ENCODE data around the gene GNL3. TPM values are rescaled to one million over a fixed set of nuclear protein-coding genes. Genes with fewer than 3 reads are reported as not detected.

Gene GNL3
- polyA plus RNA-seq, 4 donors: 25.3 to 84.2 (median 55.3) TPM

DNA sequence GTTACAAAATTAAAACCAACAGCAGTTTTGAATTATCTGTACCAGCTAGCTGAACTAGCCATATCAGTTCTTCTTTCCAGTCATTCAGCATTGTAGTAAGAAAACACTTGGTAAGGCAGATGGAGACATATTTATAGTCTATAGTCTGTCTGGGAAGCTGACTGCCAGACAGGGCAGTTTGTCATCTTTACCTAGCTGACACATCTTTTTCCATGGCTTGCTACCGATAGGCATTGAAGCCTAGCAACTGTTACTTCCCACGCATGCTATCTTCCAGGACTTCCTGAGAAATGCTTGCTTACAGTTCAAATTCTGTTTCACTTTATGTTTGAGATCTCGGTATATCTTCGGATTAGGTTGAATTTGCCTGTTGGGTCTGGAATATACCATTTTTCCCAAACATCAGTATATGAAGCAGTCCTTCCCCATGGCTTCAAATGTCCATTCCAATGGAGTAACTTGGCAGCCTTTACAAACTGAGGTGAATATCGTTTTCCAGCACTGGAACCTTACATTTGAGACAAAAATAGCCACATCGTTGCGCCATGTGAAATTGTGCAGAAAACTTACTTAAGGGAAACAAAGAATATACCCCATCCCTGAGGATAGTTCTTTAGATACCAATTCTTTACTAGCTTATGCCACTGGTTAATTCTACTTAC is 8.8 kb downstream of the GNL3 start:
- Histone ChIP-seq H3K4me3 (ENCODE audit: low read depth in 1 of 3, low read length in 3 of 3) (no peak overlapping the region), H3K4me1 (ENCODE audit: control insufficient read depth in 3 of 3, insufficient read depth in 2 of 3, low read depth in 1 of 3, low read length in 2 of 3) (no peaks in the 10 kb centered on the region), H3K27ac (ENCODE audit: low read depth in 1 of 3, low read length in 2 of 3) (no peak overlapping the region), H3K36me3 (ENCODE audit: control insufficient read depth in 3 of 3, insufficient read depth in 2 of 3, low read depth in 1 of 3, low read length in 3 of 3) (peaks cover 19 to 31% (median 25%) of the 10 kb centered on the region in 3 donors), H3K9me3 (ENCODE audit: control insufficient read depth in 2 of 2, insufficient read depth in 1 of 2, low read depth in 1 of 2, low read length in 1 of 2) (no peaks in the 10 kb centered on the region), H3K27me3 (ENCODE audit: control insufficient read depth in 3 of 3, insufficient read depth in 3 of 3, low read length in 3 of 3) (no peaks in the 10 kb centered on the region)
- FAIRE-seq (no peak), DNase-seq (no peak)
- whole genome bisulfite sequencing, 3 donors: 74 to 89% (median 78%) methylated on average over 7 of the region's 7 CpGs

DNA sequence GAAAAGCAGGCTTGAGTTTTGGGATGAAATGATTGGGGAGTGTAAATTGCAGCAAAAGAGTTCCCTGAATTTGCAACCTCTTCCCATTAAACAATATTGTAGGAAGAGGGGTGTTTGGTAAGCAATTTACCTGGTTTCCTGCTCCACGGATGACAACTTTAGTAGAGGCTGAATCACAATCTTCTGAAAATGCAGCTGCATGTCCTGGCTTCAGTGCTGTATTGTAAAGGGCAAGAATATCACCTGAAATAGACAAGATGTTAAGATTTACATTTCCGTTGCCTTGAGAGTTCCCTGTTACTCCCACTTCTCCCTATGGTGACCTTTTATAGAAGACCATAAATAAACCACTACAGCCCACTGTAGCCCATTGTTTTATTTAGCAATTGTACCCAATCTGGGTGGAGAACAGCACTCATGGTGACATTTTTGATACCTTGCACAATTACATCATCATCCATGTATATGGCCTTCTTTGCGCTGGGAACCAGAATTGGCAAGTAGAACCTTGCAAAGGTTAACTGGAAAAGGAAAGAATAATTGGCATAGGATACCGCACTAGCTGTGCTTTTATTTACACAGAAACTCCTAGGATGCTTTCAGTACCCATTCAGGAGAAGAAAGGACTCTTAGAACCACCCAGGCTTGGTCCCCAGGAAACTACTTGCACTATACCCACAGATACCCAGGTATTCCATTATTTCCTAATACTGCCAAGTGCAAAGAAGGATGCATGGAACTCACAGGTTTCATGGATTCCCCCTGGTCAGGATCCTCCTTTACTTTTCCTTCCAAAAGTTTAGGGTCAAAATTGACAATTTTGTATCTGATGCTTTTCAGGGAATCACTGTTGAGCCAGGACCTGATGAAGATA is 10.2 kb downstream of the GNL3 start:
- Histone ChIP-seq H3K36me3 (ENCODE audit: control insufficient read depth in 3 of 3, insufficient read depth in 2 of 3, low read depth in 1 of 3, low read length in 3 of 3) (peaks cover 18 to 26% (median 19%) of the 10 kb centered on the region in 3 donors), H3K4me3 (ENCODE audit: low read depth in 1 of 3, low read length in 3 of 3) (no peak overlapping the region), H3K27me3 (ENCODE audit: control insufficient read depth in 3 of 3, insufficient read depth in 3 of 3, low read length in 3 of 3) (no peaks in the 10 kb centered on the region), H3K9me3 (ENCODE audit: control insufficient read depth in 2 of 2, insufficient read depth in 1 of 2, low read depth in 1 of 2, low read length in 1 of 2) (no peaks in the 10 kb centered on the region), H3K27ac (ENCODE audit: low read depth in 1 of 3, low read length in 2 of 3) (no peak overlapping the region), H3K4me1 (ENCODE audit: control insufficient read depth in 3 of 3, insufficient read depth in 2 of 3, low read depth in 1 of 3, low read length in 2 of 3) (no peaks in the 10 kb centered on the region)
- DNase-seq (no peak), FAIRE-seq (no peak)
- 80 to 87% (median 82%) methylated on average over 4 of the region's 4 CpGs for WGBS, 3 donors

DNA sequence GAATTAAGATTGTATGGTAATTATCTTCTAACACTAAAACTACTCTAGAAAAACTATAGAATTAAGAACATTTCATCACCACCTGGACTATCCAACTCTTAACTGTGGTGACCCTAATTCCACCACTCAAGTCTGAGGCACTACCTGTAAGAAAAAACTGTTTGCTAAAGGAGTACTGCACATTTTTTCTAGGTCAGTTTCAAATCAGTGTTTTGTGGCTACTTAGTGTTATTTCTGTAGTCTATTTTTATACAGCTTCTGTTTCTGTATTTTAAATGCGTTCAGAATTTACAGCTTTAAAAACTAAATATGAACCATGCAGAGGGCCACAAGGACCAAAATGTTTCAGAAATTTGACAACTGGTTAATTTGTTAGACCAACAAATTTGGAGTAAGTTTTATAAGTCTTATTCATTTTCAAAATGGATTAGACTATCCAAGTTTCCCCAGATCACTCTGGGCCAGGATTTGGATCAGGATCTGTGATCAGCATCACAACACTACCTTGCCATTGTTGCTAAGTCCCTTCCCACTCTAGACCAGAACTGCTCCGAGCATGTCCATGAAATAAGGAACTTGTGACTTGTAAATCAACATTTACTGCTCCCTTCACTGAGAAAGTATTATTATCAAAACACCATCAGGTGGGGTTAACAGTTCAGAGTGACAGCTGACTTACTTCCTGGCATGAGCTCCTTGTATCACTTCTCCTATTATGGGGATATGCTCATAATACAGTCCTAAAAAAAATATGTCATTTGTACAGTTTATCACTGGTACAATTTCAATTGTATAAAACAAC is 11.2 kb downstream of the GNL3 start:
- 79 to 92% (median 82%) methylated on average over 2 of the region's 2 CpGs for WGBS, 3 donors
- peaks cover 15 to 20% (median 18%) of the 10 kb centered on the region in 3 donors for H3K36me3 ChIP-seq (ENCODE audit: control insufficient read depth in 3 of 3, insufficient read depth in 2 of 3, low read depth in 1 of 3, low read length in 3 of 3)
- no peaks in the 10 kb centered on the region for H3K27me3 ChIP-seq (ENCODE audit: control insufficient read depth in 3 of 3, insufficient read depth in 3 of 3, low read length in 3 of 3)
- DNase-seq: no peak
- H3K27ac ChIP-seq (ENCODE audit: low read depth in 1 of 3, low read length in 2 of 3): peak overlapping the region in 1 of 3 donors; percentile 33
- no peak overlapping the region for H3K4me3 ChIP-seq (ENCODE audit: low read depth in 1 of 3, low read length in 3 of 3)
- no peaks in the 10 kb centered on the region for H3K9me3 ChIP-seq (ENCODE audit: control insufficient read depth in 2 of 2, insufficient read depth in 1 of 2, low read depth in 1 of 2, low read length in 1 of 2)
- no peaks in the 10 kb centered on the region for H3K4me1 ChIP-seq (ENCODE audit: control insufficient read depth in 3 of 3, insufficient read depth in 2 of 3, low read depth in 1 of 3, low read length in 2 of 3)
- FAIRE-seq: no peak

DNA sequence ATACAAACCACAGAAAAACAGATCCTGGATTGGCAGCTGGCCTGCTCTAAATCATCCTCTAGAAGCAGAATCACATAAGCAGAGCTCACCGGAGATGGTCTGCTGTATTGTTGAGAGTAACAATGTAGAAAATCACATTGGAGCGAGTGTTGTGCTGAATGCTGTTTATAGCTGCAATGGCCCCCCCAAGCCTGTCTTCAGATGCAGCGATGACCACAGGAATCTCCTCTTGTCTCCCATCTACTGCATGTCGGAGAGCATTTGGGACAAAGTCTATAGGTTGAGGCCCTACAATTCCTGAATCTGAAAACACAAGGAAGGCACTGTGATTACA is 11.8 kb downstream of the GNL3 start:
- DNase-seq (no peak), FAIRE-seq (no peak)
- H3K9me3 ChIP-seq (ENCODE audit: control insufficient read depth in 2 of 2, insufficient read depth in 1 of 2, low read depth in 1 of 2, low read length in 1 of 2): no peaks in the 10 kb centered on the region
- 91 to 94% (median 92%) methylated on average over 4 of the region's 4 CpGs for WGBS, 3 donors
- no peak overlapping the region for H3K27ac ChIP-seq (ENCODE audit: low read depth in 1 of 3, low read length in 2 of 3)
- no peaks in the 10 kb centered on the region for H3K4me1 ChIP-seq (ENCODE audit: control insufficient read depth in 3 of 3, insufficient read depth in 2 of 3, low read depth in 1 of 3, low read length in 2 of 3)
- H3K36me3 ChIP-seq (ENCODE audit: control insufficient read depth in 3 of 3, insufficient read depth in 2 of 3, low read depth in 1 of 3, low read length in 3 of 3): peaks cover 15 to 19% (median 15%) of the 10 kb centered on the region in 3 donors
- no peak overlapping the region for H3K4me3 ChIP-seq (ENCODE audit: low read depth in 1 of 3, low read length in 3 of 3)
- no peaks in the 10 kb centered on the region for H3K27me3 ChIP-seq (ENCODE audit: control insufficient read depth in 3 of 3, insufficient read depth in 3 of 3, low read length in 3 of 3)

DNA sequence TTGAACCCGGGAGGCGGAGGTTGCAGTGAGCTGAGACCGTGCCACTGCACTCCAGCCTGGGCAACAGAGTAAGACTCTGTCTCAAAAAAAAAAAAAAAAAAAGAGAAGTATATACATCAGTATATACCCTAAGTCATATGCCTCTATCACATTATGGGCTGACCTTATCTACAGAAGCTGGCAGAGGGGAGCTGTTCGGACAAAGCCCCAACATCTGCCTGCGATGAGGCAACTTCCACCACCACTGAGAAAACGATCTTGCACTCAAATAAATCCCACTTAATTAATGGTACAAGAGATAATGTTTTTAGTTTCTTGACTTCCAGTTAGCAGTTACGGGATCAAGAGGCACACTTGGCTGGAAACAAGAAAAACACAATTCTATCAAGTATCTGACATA is 17.5 kb downstream of the GNL3 start:
- FAIRE-seq: no peak
- DNase-seq: no peak
- Histone ChIP-seq H3K9me3 (ENCODE audit: control insufficient read depth in 2 of 2, insufficient read depth in 1 of 2, low read depth in 1 of 2, low read length in 1 of 2) (no peaks in the 10 kb centered on the region), H3K27ac (ENCODE audit: low read depth in 1 of 3, low read length in 2 of 3) (no peak overlapping the region), H3K27me3 (ENCODE audit: control insufficient read depth in 3 of 3, insufficient read depth in 3 of 3, low read length in 3 of 3) (no peaks in the 10 kb centered on the region), H3K36me3 (ENCODE audit: control insufficient read depth in 3 of 3, insufficient read depth in 2 of 3, low read depth in 1 of 3, low read length in 3 of 3) (peaks cover 0 to 11% (median 0%) of the 10 kb centered on the region in 3 donors), H3K4me1 (ENCODE audit: control insufficient read depth in 3 of 3, insufficient read depth in 2 of 3, low read depth in 1 of 3, low read length in 2 of 3) (peaks cover 2 to 25% (median 5%) of the 10 kb centered on the region in 3 donors), H3K4me3 (ENCODE audit: low read depth in 1 of 3, low read length in 3 of 3) (no peak overlapping the region)
- WGBS, 3 donors: 88 to 90% (median 90%) methylated on average over 7 of the region's 7 CpGs

DNA sequence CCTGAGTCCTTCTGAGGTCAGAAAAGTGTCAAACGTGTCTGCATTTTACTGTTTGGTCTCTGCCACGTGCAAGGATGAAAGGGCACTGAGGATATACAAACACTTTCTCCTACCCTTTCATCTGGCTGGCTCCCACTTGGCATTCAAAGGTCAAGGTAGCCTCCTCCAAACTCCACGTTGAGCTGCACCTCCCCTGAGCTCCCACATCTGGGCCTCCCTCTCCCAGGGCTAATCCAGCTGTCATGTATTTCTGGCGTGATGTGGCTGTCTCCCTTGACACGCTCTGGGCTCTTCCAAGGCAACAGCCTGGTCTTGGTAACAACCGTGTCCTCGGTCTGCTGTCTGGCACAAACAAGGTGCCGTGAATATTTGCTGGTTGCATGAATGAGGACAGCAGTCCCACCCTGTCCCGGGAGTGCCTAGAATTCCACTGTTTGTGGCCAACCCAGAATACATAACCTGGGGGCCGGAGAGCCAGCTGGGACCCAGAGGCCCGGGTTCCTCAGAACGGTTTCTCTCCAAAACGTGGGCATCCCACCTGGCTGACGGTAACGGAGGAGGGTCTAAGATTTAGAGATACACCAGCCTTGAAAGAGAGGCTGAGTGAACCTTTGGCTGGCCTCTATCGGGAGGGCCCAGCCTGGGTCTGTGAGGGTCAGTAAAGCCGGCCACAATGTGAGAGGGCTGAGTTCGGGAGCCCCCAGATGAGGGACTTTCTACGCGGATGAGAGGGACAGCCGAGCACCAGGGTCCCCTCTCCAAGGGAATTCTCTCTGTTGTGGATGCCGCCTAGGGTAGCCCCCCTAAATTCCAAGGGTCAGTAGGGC is 19.0 kb downstream of the GNL3 start:
- FAIRE-seq (no peak), DNase-seq (peak; percentile 70 to 76)

DNA sequence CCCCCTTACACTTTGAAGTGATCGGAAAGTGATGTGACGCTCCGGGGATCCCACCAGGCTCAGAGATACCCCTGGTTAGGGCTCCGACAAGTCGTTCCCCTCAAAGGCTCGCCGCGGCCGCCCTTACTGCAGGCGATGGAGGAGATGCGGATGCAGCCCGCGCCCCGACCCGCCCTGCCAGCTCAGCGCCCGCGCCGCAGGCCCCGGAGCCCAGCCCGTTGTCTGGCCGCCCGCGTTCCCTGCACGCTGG is 19.5 kb downstream of the GNL3 start:
- DNase-seq: no peak
- no peak for FAIRE-seq
- Histone ChIP-seq H3K4me3 (ENCODE audit: low read depth in 1 of 3, low read length in 3 of 3) (peak overlapping the region; percentile 84 to 99 (median 88)), H3K27ac (ENCODE audit: low read depth in 1 of 3, low read length in 2 of 3) (peak overlapping the region; percentile 83 to 94 (median 86)), H3K36me3 (ENCODE audit: control insufficient read depth in 3 of 3, insufficient read depth in 2 of 3, low read depth in 1 of 3, low read length in 3 of 3) (peaks cover 0 to 17% (median 0%) of the 10 kb centered on the region in 3 donors), H3K9me3 (ENCODE audit: control insufficient read depth in 2 of 2, insufficient read depth in 1 of 2, low read depth in 1 of 2, low read length in 1 of 2) (no peaks in the 10 kb centered on the region), H3K4me1 (ENCODE audit: control insufficient read depth in 3 of 3, insufficient read depth in 2 of 3, low read depth in 1 of 3, low read length in 2 of 3) (peaks cover 2 to 25% (median 5%) of the 10 kb centered on the region in 3 donors), H3K27me3 (ENCODE audit: control insufficient read depth in 3 of 3, insufficient read depth in 3 of 3, low read length in 3 of 3) (no peaks in the 10 kb centered on the region)
- 0 to 1% (median 1%) methylated on average over 24 to 25 of the region's 25 CpGs for WGBS, 3 donors

More for the DNA sequence above, 19.0 kb downstream of the GNL3 start:
- Histone ChIP-seq H3K9me3 (ENCODE audit: control insufficient read depth in 2 of 2, insufficient read depth in 1 of 2, low read depth in 1 of 2, low read length in 1 of 2) (no peaks in the 10 kb centered on the region), H3K4me3 (ENCODE audit: low read depth in 1 of 3, low read length in 3 of 3) (peak overlapping the region; percentile 84 to 99 (median 88)), H3K4me1 (ENCODE audit: control insufficient read depth in 3 of 3, insufficient read depth in 2 of 3, low read depth in 1 of 3, low read length in 2 of 3) (peaks cover 2 to 25% (median 5%) of the 10 kb centered on the region in 3 donors), H3K27ac (ENCODE audit: low read depth in 1 of 3, low read length in 2 of 3) (peak overlapping the region; percentile 83 to 94 (median 86)), H3K27me3 (ENCODE audit: control insufficient read depth in 3 of 3, insufficient read depth in 3 of 3, low read length in 3 of 3) (no peaks in the 10 kb centered on the region), H3K36me3 (ENCODE audit: control insufficient read depth in 3 of 3, insufficient read depth in 2 of 3, low read depth in 1 of 3, low read length in 3 of 3) (peaks cover 0 to 17% (median 0%) of the 10 kb centered on the region in 3 donors)
- WGBS, 3 donors: 0 to 3% (median 1%) methylated on average over 22 of the region's 22 CpGs

All from small intestine (tissue), 7 donors.